Fibroblast of lung (primary cell): ENCODE measurements around the gene TTC33. TPM values are rescaled to one million over a fixed set of nuclear protein-coding genes. Genes with fewer than 3 reads are reported as not detected.
"Not testable (repeated sequence)": the region's sequence is repeated elsewhere in the genome, so short reads cannot be mapped to it uniquely, and the experiment has no call there.

Experiments
- DNase-seq, 2 donors: peaks; one replicate each; pipeline versions ENCODE4 v3.0.0 to v3.0.0-alpha.2; 2010; ENCODE audit warnings: low read depth in 2 of 2
- H2AFZ ChIP-seq: 2 replicates; pipeline ENCODE4 v1.5.1; 2012; ENCODE audit warnings: low read length, control low read depth, inconsistent platforms
- H3K27ac ChIP-seq: 2 replicates; pipeline ENCODE4 v1.5.1; 2011; ENCODE audit warnings: low read length, control low read depth; ENCODE audit not compliant: insufficient read depth
- H3K27me3 ChIP-seq: 2 replicates; pipeline ENCODE4 v1.5.1; 2011; ENCODE audit warnings: mild to moderate bottlenecking, low read length; ENCODE audit not compliant: control insufficient read depth, insufficient read depth
- H3K36me3 ChIP-seq: 2 replicates; pipeline ENCODE4 v1.5.1; 2011; ENCODE audit warnings: low read length; ENCODE audit not compliant: control insufficient read depth, insufficient read depth
- H3K4me1 ChIP-seq: 2 replicates; pipeline ENCODE4 v1.5.1; 2011; ENCODE audit warnings: low read length; ENCODE audit not compliant: control insufficient read depth, insufficient read depth; ENCODE audit errors: extremely low read depth
- H3K4me2 ChIP-seq: 2 replicates; pipeline ENCODE4 v1.5.1; 2011; ENCODE audit warnings: low read length, control low read depth; ENCODE audit not compliant: insufficient read depth; ENCODE audit errors: extremely low read depth
- H3K4me3 ChIP-seq, 4 experiments: fragments of 200-600 bp in 1 of 4; sonication (generic) in 1 of 4; replicated peaks in 1 of 4; 2 replicates each; pipeline ENCODE4 v1.5.1; 2011 to 2016; ENCODE audit warnings: low read length in 4 of 4, low read depth in 3 of 4, mild to moderate bottlenecking in 3 of 4, control low read depth in 2 of 4, inconsistent platforms in 1 of 4, mixed read lengths in 1 of 4; ENCODE audit not compliant: insufficient read depth in 1 of 4; ENCODE audit errors: control extremely low read depth in 1 of 4
- H3K79me2 ChIP-seq: 2 replicates; pipeline ENCODE4 v1.5.1; 2012; ENCODE audit warnings: mild to moderate bottlenecking, low read length, inconsistent platforms; ENCODE audit not compliant: control insufficient read depth, insufficient read depth
- H3K9ac ChIP-seq: 2 replicates; pipeline ENCODE4 v1.5.1; 2011; ENCODE audit warnings: mild to moderate bottlenecking, low read length, control low read depth; ENCODE audit not compliant: insufficient read depth
- H3K9me3 ChIP-seq: 2 replicates; pipeline ENCODE4 v1.5.1; 2012; ENCODE audit warnings: low read depth, low read length; ENCODE audit not compliant: control insufficient read depth, insufficient read depth
- H4K20me1 ChIP-seq: 2 replicates; pipeline ENCODE4 v1.5.1; 2011; ENCODE audit warnings: low read length; ENCODE audit not compliant: control insufficient read depth, insufficient read depth; ENCODE audit errors: extremely low read depth
- CTCF ChIP-seq, 2 donors: IDR thresholded peaks in 1 of 2; conservative IDR thresholded peaks in 1 of 2; 1 replicate in 1 of 2; 2 replicates in 1 of 2; pipeline ENCODE4 v1.5.1; 2011 to 2012; ENCODE audit warnings: low read length in 2 of 2, control low read depth in 1 of 2, inconsistent platforms in 1 of 2, low read depth in 1 of 2, mild to moderate bottlenecking in 1 of 2
- EZH2 ChIP-seq: IDR thresholded peaks from 2 replicates; pipeline ENCODE4 v1.5.1; 2012; ENCODE audit warnings: low read length, control low read depth, mild to moderate bottlenecking; ENCODE audit errors: missing control alignments
- polyA plus RNA-seq, 2 donors: library from polyadenylated mRNA; depleted of rRNA in 1 of 2; stranded (reverse) in 1 of 2; unstranded in 1 of 2; fragments of >200 nt; gene quantifications; 2 replicates each; pipeline ENCODE4 v1.2.1, GENCODE V29; 2011 to 2012; ENCODE audit warnings: missing spikeins in 1 of 2
- total RNA-seq: library from RNA; depleted of rRNA; stranded (reverse); fragments of >200 nt; gene quantifications from 2 replicates; pipeline ENCODE4 v1.2.1, GENCODE V29; 2014

The TTC33 gene
- total and polyA plus RNA-seq, 2 donors (not counting 1 experiment from before 2014, with no cell fraction given) = 8.7 to 16.3 TPM

- H3K4me1 ChIP-seq = peaks cover 14% of the 10 kb centered on the region
- no peak for TF ChIP-seq CTCF (conservative IDR thresholded peaks at IDR 0.05 in 1 of 2, IDR thresholded peaks at IDR 0.05 in 1 of 2; ENCODE audit: low read depth in 1 of 2, low read length in 2 of 2)
- no peak for TF ChIP-seq EZH2
- peaks cover 2% of the 10 kb centered on the region for H3K79me2 ChIP-seq
- H3K9ac ChIP-seq = no peak overlapping the region
- no peak overlapping the region for H2AFZ ChIP-seq
- H3K27me3 ChIP-seq = no peaks in the 10 kb centered on the region
- no peak overlapping the region for H3K4me2 ChIP-seq
- H3K27ac ChIP-seq = no peak overlapping the region
- H3K36me3 ChIP-seq = no peaks in the 10 kb centered on the region
- DNase-seq = no peak
- H3K4me3 ChIP-seq = no peak overlapping the region
- H3K9me3 ChIP-seq = no peaks in the 10 kb centered on the region
- no peaks in the 10 kb centered on the region for H4K20me1 ChIP-seq
These were observed 21.7 kb downstream of the TTC33 start for GRCh38 chr5:40733879-40734563.

GRCh38 chr5:40733434-40733833 is 22.3 kb downstream of the TTC33 start:
- no peak overlapping the region for H3K27ac ChIP-seq
- no peaks in the 10 kb centered on the region for H3K36me3 ChIP-seq
- DNase-seq = no peak
- no peak overlapping the region for H2AFZ ChIP-seq
- H3K4me3 ChIP-seq = no peak overlapping the region
- H3K27me3 ChIP-seq = no peaks in the 10 kb centered on the region
- no peaks in the 10 kb centered on the region for H3K9me3 ChIP-seq
- H3K4me2 ChIP-seq = no peak overlapping the region
- TF ChIP-seq CTCF (conservative IDR thresholded peaks at IDR 0.05 in 1 of 2, IDR thresholded peaks at IDR 0.05 in 1 of 2; ENCODE audit: low read depth in 1 of 2, low read length in 2 of 2) (no peak), EZH2 (no peak)
- no peak overlapping the region for H3K9ac ChIP-seq
- H4K20me1 ChIP-seq = no peaks in the 10 kb centered on the region
- H3K79me2 ChIP-seq = peaks cover 2% of the 10 kb centered on the region
- peaks cover 14% of the 10 kb centered on the region for H3K4me1 ChIP-seq

GRCh38 chr5:40722497-40722911 is 33.3 kb downstream of the TTC33 start:
- not testable (repeated sequence) for H3K27ac ChIP-seq, H2AFZ ChIP-seq, H3K4me2 ChIP-seq, H3K36me3 ChIP-seq, H4K20me1 ChIP-seq, H3K4me3 ChIP-seq, H3K9ac ChIP-seq, DNase-seq, H3K27me3 ChIP-seq, H3K79me2 ChIP-seq, H3K4me1 ChIP-seq, H3K9me3 ChIP-seq
